MM.1S (cell line): ENCODE results near the gene COBLL1.

Experiments
- EZH2phosphoT487 ChIP-seq: fragments of 300-600 bp; sonication (generic); IDR thresholded peaks from 2 replicates; pipeline ENCODE4 v1.6.1; 2018; ENCODE audit warnings: antibody characterized with exemption, low read length
- TF ChIP-seq, protein P1 (sequence below): fragments of 300-600 bp; sonication (generic); IDR thresholded peaks from 2 replicates; pipeline ENCODE4 v1.5.1; 2016; ENCODE audit warnings: antibody characterized with exemption, low read length, mixed read lengths

DNA sequence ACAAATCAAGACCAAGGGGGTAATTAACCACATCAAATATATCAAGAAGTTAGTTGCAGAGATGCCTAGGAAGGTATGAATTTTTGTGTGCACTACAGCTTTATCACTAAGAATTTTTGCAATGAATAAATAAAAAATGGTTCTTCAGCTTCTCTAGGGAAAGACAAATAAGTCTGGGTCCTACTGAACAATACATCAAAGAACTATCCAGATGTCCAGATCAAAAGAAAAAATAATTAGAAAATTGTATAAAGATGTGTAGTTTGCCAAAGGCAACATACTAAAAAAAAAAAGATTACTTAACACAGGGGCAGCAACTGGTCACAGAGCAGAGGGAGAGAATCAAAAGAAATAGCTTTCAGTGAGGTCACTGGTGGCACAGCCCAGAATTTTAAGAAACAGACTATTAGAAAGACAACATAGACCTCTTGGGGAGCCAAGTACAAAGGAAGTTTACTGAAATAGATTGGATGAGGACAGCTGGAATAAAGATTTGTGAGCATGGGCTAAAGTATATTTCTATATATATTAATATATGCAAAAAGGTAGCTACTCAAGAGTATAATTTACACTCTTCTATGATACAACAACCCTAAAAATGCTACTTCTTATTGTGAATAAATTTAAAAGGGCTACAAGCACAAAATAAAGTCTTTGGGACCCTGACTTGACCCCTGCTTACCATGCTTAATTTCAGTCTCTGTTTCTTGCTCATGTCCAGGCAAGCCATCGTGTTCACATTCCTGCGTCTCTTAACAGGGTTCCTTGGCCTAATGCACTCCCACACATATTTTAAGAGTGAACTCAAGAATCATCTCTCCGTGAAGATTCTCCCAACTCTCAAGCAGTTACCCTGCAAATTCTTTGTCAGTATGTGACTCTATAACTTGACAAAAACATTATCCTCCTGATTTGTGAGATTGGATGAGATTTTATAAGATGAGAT, 121.4 kb downstream of the COBLL1 start:
- TF ChIP-seq, protein P1, sequence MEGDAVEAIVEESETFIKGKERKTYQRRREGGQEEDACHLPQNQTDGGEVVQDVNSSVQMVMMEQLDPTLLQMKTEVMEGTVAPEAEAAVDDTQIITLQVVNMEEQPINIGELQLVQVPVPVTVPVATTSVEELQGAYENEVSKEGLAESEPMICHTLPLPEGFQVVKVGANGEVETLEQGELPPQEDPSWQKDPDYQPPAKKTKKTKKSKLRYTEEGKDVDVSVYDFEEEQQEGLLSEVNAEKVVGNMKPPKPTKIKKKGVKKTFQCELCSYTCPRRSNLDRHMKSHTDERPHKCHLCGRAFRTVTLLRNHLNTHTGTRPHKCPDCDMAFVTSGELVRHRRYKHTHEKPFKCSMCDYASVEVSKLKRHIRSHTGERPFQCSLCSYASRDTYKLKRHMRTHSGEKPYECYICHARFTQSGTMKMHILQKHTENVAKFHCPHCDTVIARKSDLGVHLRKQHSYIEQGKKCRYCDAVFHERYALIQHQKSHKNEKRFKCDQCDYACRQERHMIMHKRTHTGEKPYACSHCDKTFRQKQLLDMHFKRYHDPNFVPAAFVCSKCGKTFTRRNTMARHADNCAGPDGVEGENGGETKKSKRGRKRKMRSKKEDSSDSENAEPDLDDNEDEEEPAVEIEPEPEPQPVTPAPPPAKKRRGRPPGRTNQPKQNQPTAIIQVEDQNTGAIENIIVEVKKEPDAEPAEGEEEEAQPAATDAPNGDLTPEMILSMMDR, result no peak
- TF ChIP-seq EZH2phosphoT487, result no peak
